B cell (primary cell): ENCODE results near the gene GPR156. TPM values are rescaled to one million over a fixed set of nuclear protein-coding genes. Genes with fewer than 3 reads are reported as not detected.

Experiments
- ATAC-seq: fragments of 200-7000 bp; cut with Tn5 transposase; one replicate; pipeline ENCODE4 v1.10.0; 2021; ENCODE audit warnings: low read depth, mild to moderate bottlenecking, moderate number of reproducible peaks, moderate library complexity
- CTCF ChIA-PET: fragments of 350-600 bp; sonication (Branson Sonifier 250); formaldehyde crosslinking; loops from one replicate; lab custom pipeline; 2021; ENCODE audit warnings: antibody characterized with exemption, inconsistent platforms; lab: Charles Lee
- POLR2A ChIA-PET: fragments of 350-600 bp; sonication (Branson Sonifier 250); formaldehyde crosslinking; loops from one replicate; lab custom pipeline; 2021; ENCODE audit warnings: antibody characterized with exemption; lab: Charles Lee
- DNase-seq: peaks from one replicate; pipeline ENCODE4 v3.0.0; 2013
- H2AFZ ChIP-seq: 2 replicates; pipeline ENCODE4 v1.6.1; 2012; ENCODE audit warnings: mild to moderate bottlenecking, low read depth, low read length; ENCODE audit not compliant: insufficient read depth, poor library complexity, severe bottlenecking
- H3K27ac ChIP-seq, 2 donors: 1 replicate in 1 of 2; 2 replicates in 1 of 2; pipeline ENCODE4 v1.5.1; 2012 to 2013; ENCODE audit warnings: low read length in 2 of 2, mild to moderate bottlenecking in 2 of 2, moderate library complexity in 1 of 2
- H3K27me3 ChIP-seq, 4 experiments: fragments of 200-600 bp in 1 of 4; sonication (generic) in 1 of 4; replicated peaks in 1 of 4; 1 replicate in 2 of 4; 2 replicates in 2 of 4; pipeline versions ENCODE4 v1.6.1 to v1.7.0; 2013 to 2016; ENCODE audit warnings: low read length in 3 of 4, mild to moderate bottlenecking in 2 of 4, mixed read lengths in 1 of 4, moderate library complexity in 1 of 4; ENCODE audit not compliant: insufficient read depth in 4 of 4, control insufficient read depth in 3 of 4; ENCODE audit errors: control extremely low read depth in 1 of 4
- H3K36me3 ChIP-seq, 2 experiments: replicated peaks in 1 of 2; 1 replicate in 1 of 2; 2 replicates in 1 of 2; pipeline versions ENCODE4 v1.6.1 to v1.7.1; 2013; ENCODE audit warnings: low read length in 1 of 2; ENCODE audit not compliant: insufficient read depth in 2 of 2, control insufficient read depth in 1 of 2; ENCODE audit errors: control extremely low read depth in 1 of 2, extremely low read depth in 1 of 2
- H3K4me1 ChIP-seq, 2 donors: fragments of 200-600 bp in 1 of 2; sonication (generic) in 1 of 2; 1 replicate in 1 of 2; 2 replicates in 1 of 2; pipeline versions ENCODE4 v1.5.1 to v1.6.1; 2013 to 2017; ENCODE audit warnings: low read length in 2 of 2; ENCODE audit not compliant: control insufficient read depth in 2 of 2, insufficient read depth in 2 of 2
- H3K4me2 ChIP-seq: replicated peaks from 2 replicates; pipeline ENCODE3; 2012; ENCODE audit warnings: mild to moderate bottlenecking, low read depth, low read length; ENCODE audit not compliant: poor library complexity, severe bottlenecking
- H3K4me3 ChIP-seq, 5 experiments: fragments of 200-600 bp in 1 of 5; sonication (generic) in 1 of 5; 1 replicate in 3 of 5; 2 replicates in 2 of 5; pipeline versions ENCODE4 v1.5.1 to v1.7.0; 2011 to 2016; ENCODE audit warnings: low read length in 4 of 5, mild to moderate bottlenecking in 4 of 5, low read depth in 2 of 5, control low read depth in 1 of 5, moderate library complexity in 1 of 5; ENCODE audit not compliant: insufficient read depth in 1 of 5; ENCODE audit errors: control extremely low read depth in 1 of 5, extremely low read depth in 1 of 5
- H3K79me2 ChIP-seq: fragments of 200-600 bp; sonication (generic); one replicate; pipeline ENCODE4 v1.6.0; 2016; ENCODE audit warnings: low read length; ENCODE audit not compliant: control insufficient read depth, insufficient read depth
- H3K9ac ChIP-seq: fragments of 200-600 bp; sonication (generic); 2 replicates; pipeline ENCODE4 v1.6.1; 2017; ENCODE audit warnings: mild to moderate bottlenecking, low read length, moderate library complexity
- H3K9me3 ChIP-seq, 3 donors: one replicate each; pipeline versions ENCODE4 v1.6.1 to v1.7.1; 2013; ENCODE audit warnings: low read length in 2 of 3; ENCODE audit not compliant: control insufficient read depth in 2 of 3, insufficient read depth in 1 of 3; ENCODE audit errors: control extremely low read depth in 1 of 3
- H4K20me1 ChIP-seq: 2 replicates; pipeline ENCODE4 v1.6.0; 2012; ENCODE audit warnings: mild to moderate bottlenecking, low read length; ENCODE audit not compliant: insufficient read depth, control insufficient read depth, poor library complexity, severe bottlenecking
- H3K27ac Mint-ChIP-seq: one replicate; pipeline ENCODE4 v1.8.0; 2021; ENCODE audit warnings: mixed read lengths
- H3K27me3 Mint-ChIP-seq: one replicate; pipeline ENCODE4 v1.8.0; 2021; ENCODE audit warnings: mixed read lengths
- H3K4me1 Mint-ChIP-seq: one replicate; pipeline ENCODE4 v1.8.0; 2021; ENCODE audit warnings: mixed read lengths
- H3K4me3 Mint-ChIP-seq: one replicate; pipeline ENCODE4 v1.8.0; 2021; ENCODE audit warnings: mixed read lengths
- H3K9me3 Mint-ChIP-seq: one replicate; pipeline ENCODE4 v1.8.0; 2022; ENCODE audit warnings: mixed read lengths; ENCODE audit not compliant: insufficient read depth
- CTCF ChIP-seq: fragments of 200-600 bp; IDR thresholded peaks from one replicate; pipeline ENCODE4 v1.8.0; 2022; ENCODE audit warnings: antibody characterized with exemption, mild to moderate bottlenecking
- EZH2 ChIP-seq: IDR thresholded peaks from 2 replicates; pipeline ENCODE4 v1.6.1; 2012; ENCODE audit warnings: borderline replicate concordance, low read depth, mild to moderate bottlenecking, moderate library complexity, low read length; ENCODE audit not compliant: insufficient read depth, poor library complexity, severe bottlenecking
- WGBS: methylation state at CpG from one replicate; pipeline ENCODE4 v1.1.5; 2013; ENCODE audit warnings: missing lambda C conversion rate; ENCODE audit not compliant: insufficient coverage; 5-methylcytosine and 5-hydroxymethylcytosine counted together
- intact Hi-C: fragments of 100-400 bp; cut with micrococcal nuclease; formaldehyde crosslinking; loops from one replicate; pipeline ENCODE4 v1.10.0; 2022
- polyA plus RNA-seq: library from polyadenylated mRNA; depleted of rRNA; stranded (reverse); fragments of >200 nt; gene quantifications from 2 replicates; pipeline ENCODE4 v1.2.3, GENCODE V29; 2012
- small RNA-seq: library from RNA; depleted of rRNA; stranded (forward); fragments of <200 nt; gene quantifications from one replicate; pipeline ENCODE3, GENCODE V24; 2012; ENCODE audit warnings: low replicate concordance, low read depth; ENCODE audit not compliant: insufficient read length
- total RNA-seq, 2 donors: library from RNA; stranded (reverse); fragments of 120-200 nt in 1 of 2; gene quantifications; 1 replicate in 1 of 2; 2 replicates in 1 of 2; pipeline versions ENCODE4 v1.2.3 to v1.2.4, GENCODE V29; 2013 to 2022

The GPR156 gene
- total and polyA plus RNA-seq, 2 donors (not counting 1 experiment from before 2014, with no cell fraction given), result 0.03 to 0.20 TPM

GRCh38 chr3:120119846-120120510 lies 165.0 kb downstream of the GPR156 start:
- Histone ChIP-seq H4K20me1 (no peaks in the 10 kb centered on the region), H3K4me1 (no peaks in the 10 kb centered on the region), H3K4me2 (no peak overlapping the region), H3K36me3 (no peaks in the 10 kb centered on the region), H3K27ac (no peak overlapping the region), H3K27me3 (no peaks in the 10 kb centered on the region), H2AFZ (no peak overlapping the region), H3K4me3 (no peak overlapping the region), H3K9ac (no peak overlapping the region), H3K9me3 (peaks cover 3 to 11% (median 4%) of the 10 kb centered on the region in 3 donors), H3K79me2 (no peaks in the 10 kb centered on the region)
- ATAC-seq (no peak), DNase-seq (no peak)
- H3K9me3 Mint-ChIP-seq, result peaks cover 5% of the 10 kb centered on the region
- CTCF ChIA-PET, result interaction anchor here (0.8 kb wide), 1 partner anchor 293 kb away, joined by 3 read pairs; no protein-coding TSS in a partner anchor
- no peaks in the 10 kb centered on the region for H3K4me1 Mint-ChIP-seq
- H3K4me3 Mint-ChIP-seq, result no peak overlapping the region
- H3K27me3 Mint-ChIP-seq, result peaks cover 7% of the 10 kb centered on the region
- no peak overlapping the region for H3K27ac Mint-ChIP-seq
- intact Hi-C loops, result no loop called here
- TF ChIP-seq CTCF (no peak), EZH2 (no peak)
- POLR2A ChIA-PET, result no interaction called here
- WGBS, result 96% methylated on average over 3 of the region's 7 CpGs

Small RNA genes lying within 50 kb of the gene (small RNA-seq; reads per million reads assigned to genes)
- not detected for gene RF00019
- gene RN7SL397P, result not detected

Other genes starting within 250 kb of the GPR156 start
- gene GSK3B, start 190.8 kb downstream of the GPR156 start, total RNA-seq, result 33.3 and 35.5 TPM in 2 replicates
- gene GSK3B, start 190.8 kb downstream of the GPR156 start, polyA plus RNA-seq, result 12.3 and 15.2 TPM in 2 replicates
- 16.7 TPM in 2 replicates for gene LRRC58, start 64.1 kb upstream of the GPR156 start, total RNA-seq
- 5.0 and 7.7 TPM in 2 replicates for gene LRRC58, start 64.1 kb upstream of the GPR156 start, polyA plus RNA-seq
- gene FSTL1, start 165.8 kb upstream of the GPR156 start, total RNA-seq, result not detected in 2 replicates
- 0.15 TPM in 1 of 2 replicates, not detected in the other for gene FSTL1, start 165.8 kb upstream of the GPR156 start, polyA plus RNA-seq